ENCODE results near the gene GCK. TPM values are rescaled to one million over a fixed set of nuclear protein-coding genes. Genes with fewer than 3 reads are reported as not detected.

Gene GCK
- total and polyA plus RNA-seq, 2 of the 13 experiments (the other 11 are each of a cell fraction or from before 2014, with no cell fraction given) = not detected

- Histone ChIP-seq H2AFZ (ENCODE audit: low read length) (no peak overlapping the region), H3K9ac (ENCODE audit: insufficient read depth, low read depth, low read length) (no peak overlapping the region), H3K79me2 (ENCODE audit: insufficient read depth, low read length) (no peaks in the 10 kb centered on the region), H3K9me3 (ENCODE audit: low read length) (no peaks in the 10 kb centered on the region), H3K4me1 (ENCODE audit: insufficient read depth, low read length) (peaks cover 8% of the 10 kb centered on the region; the same call in 1 of the 2 replicates), H3K27me3 (ENCODE audit: control insufficient read depth in 1 of 2, insufficient read depth in 2 of 2, low read length in 2 of 2) (peaks cover 19 to 78% of the 10 kb centered on the region in 2 experiments; a peak in 4 of 5 replicates), H3K4me2 (ENCODE audit: low read depth, low read length) (no peak overlapping the region), H4K20me1 (ENCODE audit: insufficient read depth, low read length) (no peaks in the 10 kb centered on the region), H3K36me3 (replicated peaks in 1 of 2; ENCODE audit: control insufficient read depth in 1 of 2, insufficient read depth in 2 of 2, low read length in 2 of 2) (no peaks in the 10 kb centered on the region), H3K4me3 (replicated peaks in 1 of 3; ENCODE audit: insufficient read depth in 1 of 3, low read depth in 2 of 3, low read length in 3 of 3) (no peak overlapping the region), H3K27ac (ENCODE audit: extremely low read length, insufficient read depth, low read length) (no peak overlapping the region)
- WGBS (ENCODE audit: low lambda C conversion rate) = 33% methylated on average over 17 of the region's 29 CpGs
- in situ Hi-C loops (cut with HindIII; ENCODE audit: extremely low pct_ligation_motif_present, low pct_unique_long_range_greater_than_20kb) = no loop called here
- ChIA-PET CTCF (ENCODE audit: low intra/inter-chr PET ratio, low total read pairs) (no interaction called here), POLR2A (no interaction called here)
- BruUV-seq (replicated peaks) = no TSS peak
- intact Hi-C loops (cut with micrococcal nuclease; ENCODE audit: unreplicated experiment) = no loop called here
- DNase-seq (ENCODE audit: low spot score) (no peak), ATAC-seq (no peak), FAIRE-seq (no peak)
- TF ChIP-seq ATF4 (CRISPR knock-in tag; IDR thresholded peaks at IDR 0.05) (no peak), GATAD1 (CRISPR knock-in tag; IDR thresholded peaks at IDR 0.05) (no peak), NFYC (CRISPR knock-in tag; IDR thresholded peaks at IDR 0.05) (no peak), ISL2 (CRISPR knock-in tag; IDR thresholded peaks at IDR 0.05) (no peak), ZNF570 (CRISPR knock-in tag; IDR thresholded peaks at IDR 0.05; ENCODE audit: borderline replicate concordance) (no peak), FOXC1 (CRISPR knock-in tag; IDR thresholded peaks at IDR 0.05; ENCODE audit: borderline replicate concordance) (no peak), CCAR2 (optimal IDR thresholded peaks at IDR 0.05; ENCODE audit: low read depth, low read length) (no peak), MEF2D (CRISPR knock-in tag; IDR thresholded peaks at IDR 0.05) (no peak), SMAD3 (CRISPR knock-in tag; IDR thresholded peaks at IDR 0.05) (no peak), ZNF18 (CRISPR knock-in tag; IDR thresholded peaks at IDR 0.05; ENCODE audit: insufficient replicate concordance) (no peak), ZNF335 (CRISPR knock-in tag; IDR thresholded peaks at IDR 0.05) (no peak), EED (CRISPR knock-in tag; IDR thresholded peaks at IDR 0.05) (no peak), PATZ1 (CRISPR knock-in tag; IDR thresholded peaks at IDR 0.05) (no peak), ZNF772 (CRISPR knock-in tag; IDR thresholded peaks at IDR 0.05) (no peak), RCOR2 (CRISPR knock-in tag; IDR thresholded peaks at IDR 0.05) (no peak), BCL6 (CRISPR knock-in tag; IDR thresholded peaks at IDR 0.05) (no peak)
Observed at GRCh38 chr7:44228571-44229350, 39.5 kb upstream of the GCK start.

All from HepG2 (cell line).